ENCODE measurements around the gene ACAD11.

DNA sequence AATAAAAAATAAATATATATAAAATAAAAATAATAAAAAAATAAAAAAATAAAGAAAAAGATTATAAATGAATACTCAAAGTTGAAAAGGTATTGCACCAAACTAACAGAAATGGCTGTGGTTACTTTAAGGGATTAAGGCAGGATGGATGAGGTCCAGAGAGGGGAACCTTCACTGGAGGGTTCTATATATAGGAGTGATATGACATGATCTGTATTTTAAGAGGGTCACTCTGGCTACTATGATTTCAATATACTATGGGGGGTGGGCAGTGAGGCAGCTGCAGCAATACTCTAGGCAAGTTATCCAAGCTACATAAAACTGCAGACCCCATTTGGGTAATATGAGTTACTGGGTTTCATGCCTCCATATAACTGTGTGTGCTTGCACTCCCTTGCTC lies 24.6 kb downstream of the ACAD11 start:
- TF ChIP-seq, protein P1, sequence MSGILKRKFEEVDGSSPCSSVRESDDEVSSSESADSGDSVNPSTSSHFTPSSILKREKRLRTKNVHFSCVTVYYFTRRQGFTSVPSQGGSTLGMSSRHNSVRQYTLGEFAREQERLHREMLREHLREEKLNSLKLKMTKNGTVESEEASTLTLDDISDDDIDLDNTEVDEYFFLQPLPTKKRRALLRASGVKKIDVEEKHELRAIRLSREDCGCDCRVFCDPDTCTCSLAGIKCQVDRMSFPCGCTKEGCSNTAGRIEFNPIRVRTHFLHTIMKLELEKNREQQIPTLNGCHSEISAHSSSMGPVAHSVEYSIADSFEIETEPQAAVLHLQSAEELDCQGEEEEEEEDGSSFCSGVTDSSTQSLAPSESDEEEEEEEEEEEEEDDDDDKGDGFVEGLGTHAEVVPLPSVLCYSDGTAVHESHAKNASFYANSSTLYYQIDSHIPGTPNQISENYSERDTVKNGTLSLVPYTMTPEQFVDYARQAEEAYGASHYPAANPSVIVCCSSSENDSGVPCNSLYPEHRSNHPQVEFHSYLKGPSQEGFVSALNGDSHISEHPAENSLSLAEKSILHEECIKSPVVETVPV (CRISPR knock-in tag; IDR thresholded peaks at IDR 0.05), result no peak
- TF ChIP-seq PPARA (CRISPR knock-in tag; IDR thresholded peaks at IDR 0.05; ENCODE audit: borderline replicate concordance) (no peak), ZFP30 (CRISPR knock-in tag; IDR thresholded peaks at IDR 0.05) (no peak), OSR1 (CRISPR knock-in tag; IDR thresholded peaks at IDR 0.05) (no peak), POU6F1 (CRISPR knock-in tag; IDR thresholded peaks at IDR 0.05; ENCODE audit: borderline replicate concordance, low read depth) (no peak), ESRRG (CRISPR knock-in tag; IDR thresholded peaks at IDR 0.05) (no peak), PATZ1 (CRISPR knock-in tag; IDR thresholded peaks at IDR 0.05; ENCODE audit: borderline replicate concordance) (no peak), ZC3H10 (CRISPR knock-in tag; IDR thresholded peaks at IDR 0.05) (no peak), CSDC2 (CRISPR knock-in tag; IDR thresholded peaks at IDR 0.05) (no peak)
- TF ChIP-seq, protein P2, sequence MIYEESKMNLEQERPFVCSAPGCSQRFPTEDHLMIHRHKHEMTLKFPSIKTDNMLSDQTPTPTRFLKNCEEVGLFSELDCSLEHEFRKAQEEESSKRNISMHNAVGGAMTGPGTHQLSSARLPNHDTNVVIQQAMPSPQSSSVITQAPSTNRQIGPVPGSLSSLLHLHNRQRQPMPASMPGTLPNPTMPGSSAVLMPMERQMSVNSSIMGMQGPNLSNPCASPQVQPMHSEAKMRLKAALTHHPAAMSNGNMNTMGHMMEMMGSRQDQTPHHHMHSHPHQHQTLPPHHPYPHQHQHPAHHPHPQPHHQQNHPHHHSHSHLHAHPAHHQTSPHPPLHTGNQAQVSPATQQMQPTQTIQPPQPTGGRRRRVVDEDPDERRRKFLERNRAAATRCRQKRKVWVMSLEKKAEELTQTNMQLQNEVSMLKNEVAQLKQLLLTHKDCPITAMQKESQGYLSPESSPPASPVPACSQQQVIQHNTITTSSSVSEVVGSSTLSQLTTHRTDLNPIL (CRISPR knock-in tag; IDR thresholded peaks at IDR 0.05; ENCODE audit: low read depth), result no peak

Measured in SK-N-SH treated with all-trans-retinoic acid at 6 μM for 48 hours (cell line).